ENCODE measurements around the gene CXCL5.

The CXCL5 gene

GRCh38 chr4:74006009-74006476, 7.6 kb upstream of the CXCL5 start:
- H3K4me3 ChIP-seq (replicated peaks; ENCODE audit: low read depth, low read length): no peak overlapping the region
- TF ChIP-seq CTCF (IDR thresholded peaks at IDR 0.05; ENCODE audit: low read length, missing control alignments): no peak
- peak; percentile 50 for DNase-seq (ENCODE audit: low read depth)

DNA sequence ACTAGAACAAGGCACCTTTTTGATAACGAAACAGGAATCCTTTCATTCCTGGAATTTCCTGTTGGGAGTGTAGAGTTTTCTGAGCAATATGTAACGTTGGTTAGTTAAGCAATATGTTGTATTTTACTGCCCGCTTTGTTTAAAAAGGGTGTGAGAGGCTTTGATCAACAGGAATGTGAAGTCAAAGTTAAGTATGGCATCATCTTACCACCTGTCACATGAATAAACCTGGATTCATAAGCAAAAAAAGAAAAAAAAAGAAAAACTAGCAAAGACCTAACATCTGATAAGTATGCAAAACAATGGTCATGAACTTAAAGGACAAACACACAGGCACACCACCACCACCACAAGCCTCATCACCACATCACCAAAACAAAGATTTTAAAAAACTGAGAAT, 7.1 kb upstream of the CXCL5 start:
- H3K4me3 ChIP-seq (replicated peaks; ENCODE audit: low read depth, low read length): no peak overlapping the region
- peak; percentile 25 for DNase-seq (ENCODE audit: low read depth)
- no peak for TF ChIP-seq CTCF (IDR thresholded peaks at IDR 0.05; ENCODE audit: low read length, missing control alignments)

GRCh38 chr4:74004668-74005067, 6.2 kb upstream of the CXCL5 start:
- no peak for TF ChIP-seq CTCF (IDR thresholded peaks at IDR 0.05; ENCODE audit: low read length, missing control alignments)
- no peak overlapping the region for H3K4me3 ChIP-seq (replicated peaks; ENCODE audit: low read depth, low read length)
- DNase-seq (ENCODE audit: low read depth): no peak

GRCh38 chr4:74000301-74000700, 1.8 kb upstream of the CXCL5 start:
- TF ChIP-seq CTCF (IDR thresholded peaks at IDR 0.05; ENCODE audit: low read length, missing control alignments): no peak
- H3K4me3 ChIP-seq (replicated peaks; ENCODE audit: low read depth, low read length): no peak overlapping the region
- no peak for DNase-seq (ENCODE audit: low read depth)

GRCh38 chr4:73992050-73992449, 6.4 kb downstream of the CXCL5 start:
- no peak for DNase-seq (ENCODE audit: low read depth)
- no peak overlapping the region for H3K4me3 ChIP-seq (replicated peaks; ENCODE audit: low read depth, low read length)
- no peak for TF ChIP-seq CTCF (IDR thresholded peaks at IDR 0.05; ENCODE audit: low read length, missing control alignments)

GRCh38 chr4:73991742-73992000, 6.8 kb downstream of the CXCL5 start:
- no peak for TF ChIP-seq CTCF (IDR thresholded peaks at IDR 0.05; ENCODE audit: low read length, missing control alignments)

GRCh38 chr4:73990988-73991741, 7.3 kb downstream of the CXCL5 start:
- no peak for TF ChIP-seq CTCF (IDR thresholded peaks at IDR 0.05; ENCODE audit: low read length, missing control alignments)
- H3K4me3 ChIP-seq (replicated peaks; ENCODE audit: low read depth, low read length): no peak overlapping the region
- DNase-seq (ENCODE audit: low read depth): no peak

More at GRCh38 chr4:73991742-73992000, 6.8 kb downstream of the CXCL5 start:
- no peak overlapping the region for H3K4me3 ChIP-seq (replicated peaks; ENCODE audit: low read depth, low read length)
- no peak for DNase-seq (ENCODE audit: low read depth)

All from fibroblast of pulmonary artery (primary cell).